Activated CD4-positive, alpha-beta T cell treated with anti-CD3 and anti-CD28 coated beads for 4 hours (primary cell): Measurements from ENCODE around the gene KLHL36.

Source experiments
- DNase-seq, 2 donors: peaks; one replicate each; pipeline ENCODE4 v3.0.0-alpha.2; 2020

The KLHL36 gene

GRCh38 chr16:84647828-84648594, at the start of gene KLHL36:
Gene KLHL36, plus strand, starts transcription at chr16:84648511. Its CDS starts 2,357 bp downstream, at chr16:84650868.
- DNase-seq: peak; percentile 63 to 68

- DNase-seq: peak; percentile 60 to 65
These were observed 48.6 kb upstream of the KLHL36 start for GRCh38 chr16:84599521-84600202.

GRCh38 chr16:84600343-84601229, 47.7 kb upstream of the KLHL36 start:
- no peak for DNase-seq

- DNase-seq: peak in 1 of 2 donors; percentile 41
These were observed 45.0 kb upstream of the KLHL36 start for GRCh38 chr16:84603140-84603816.

GRCh38 chr16:84603940-84604339, 44.4 kb upstream of the KLHL36 start:
- no peak for DNase-seq

GRCh38 chr16:84604477-84605013, 43.8 kb upstream of the KLHL36 start:
- DNase-seq: no peak

- DNase-seq: no peak
These were observed 42.9 kb upstream of the KLHL36 start for GRCh38 chr16:84605339-84605848.

- DNase-seq: no peak
These were observed 42.0 kb upstream of the KLHL36 start for GRCh38 chr16:84606081-84606875.

GRCh38 chr16:84607061-84607460, 41.2 kb upstream of the KLHL36 start:
- DNase-seq: no peak

GRCh38 chr16:84607694-84608093, 40.6 kb upstream of the KLHL36 start:
- no peak for DNase-seq

- DNase-seq: no peak
These were observed 40.0 kb upstream of the KLHL36 start for GRCh38 chr16:84608282-84608681.

- no peak for DNase-seq
These were observed 38.6 kb upstream of the KLHL36 start for GRCh38 chr16:84609563-84610177.

- DNase-seq: no peak
These were observed 37.9 kb upstream of the KLHL36 start for GRCh38 chr16:84610376-84610775.

- no peak for DNase-seq
These were observed 37.3 kb upstream of the KLHL36 start for GRCh38 chr16:84611041-84611440.

- no peak for DNase-seq
These were observed 35.6 kb upstream of the KLHL36 start for GRCh38 chr16:84612686-84613085.

- DNase-seq: no peak
These were observed 34.8 kb upstream of the KLHL36 start for GRCh38 chr16:84613408-84614072.

- no peak for DNase-seq
These were observed 34.2 kb upstream of the KLHL36 start for GRCh38 chr16:84614073-84614459.

- DNase-seq: no peak
These were observed 33.7 kb upstream of the KLHL36 start for GRCh38 chr16:84614623-84614967.

GRCh38 chr16:84614968-84615813, 33.1 kb upstream of the KLHL36 start:
- no peak for DNase-seq
